Tibial nerve (tissue), 4 donors: ENCODE results near the gene IL13RA2.

Experiments
- CTCF ChIP-seq, 5 experiments: fragments of 200-600 bp in 3 of 5; fragments of 450-650 bp in 2 of 5; sonication (generic) in 3 of 5; IDR thresholded peaks; one replicate each; pipeline ENCODE4 v1.5.1; 2016 to 2019; ENCODE audit warnings: antibody characterized with exemption in 5 of 5, mild to moderate bottlenecking in 3 of 5, moderate library complexity in 2 of 5
- EP300 ChIP-seq, 2 donors: sonication (generic); formaldehyde crosslinking; IDR thresholded peaks; one replicate each; pipeline ENCODE4 v1.6.1; 2017; ENCODE audit warnings: antibody characterized with exemption in 2 of 2, mild to moderate bottlenecking in 1 of 2
- POLR2A ChIP-seq, 2 donors: fragments of 450-650 bp; IDR thresholded peaks; one replicate each; pipeline ENCODE4 v1.6.1; 2017; ENCODE audit warnings: antibody characterized with exemption in 2 of 2, mild to moderate bottlenecking in 2 of 2, moderate library complexity in 2 of 2

DNA sequence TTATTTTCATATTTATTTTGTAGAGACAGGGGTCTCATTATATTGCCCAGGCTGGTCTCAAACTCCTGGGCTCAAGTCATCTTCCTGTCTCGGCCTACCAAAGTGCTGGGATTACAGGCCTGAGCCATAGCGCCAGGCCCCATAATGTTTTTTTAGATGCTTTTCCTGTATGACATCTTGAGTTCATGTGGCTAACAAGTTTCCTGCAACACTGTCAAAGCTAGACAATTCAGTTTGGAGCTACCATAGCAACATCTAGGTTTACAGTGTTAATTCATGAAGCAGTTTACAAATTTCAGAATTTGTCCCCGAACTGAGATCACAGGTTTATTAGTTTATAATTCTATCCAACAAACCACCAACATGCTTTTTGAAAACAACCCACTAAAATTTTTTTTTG, 6.4 kb upstream of the IL13RA2 start:
- TF ChIP-seq CTCF (IDR thresholded peaks at IDR 0.05) = no peak
- TF ChIP-seq POLR2A (IDR thresholded peaks at IDR 0.05) = no peak
- no peak for TF ChIP-seq EP300 (IDR thresholded peaks at IDR 0.05)
